Loucy (cell line): ENCODE measurements around the gene GIT2.

Experiments
- EZH2phosphoT487 ChIP-seq: fragments of 200-600 bp; IDR thresholded peaks from 2 replicates; pipeline ENCODE4 v1.6.1; 2018; ENCODE audit warnings: antibody characterized with exemption, mild to moderate bottlenecking, moderate library complexity, borderline replicate concordance
- TF ChIP-seq, protein P1 (sequence below): fragments of 200-600 bp; sonication (generic); conservative IDR thresholded peaks from 2 replicates; pipeline ENCODE4 v1.5.1; 2014; ENCODE audit warnings: mild to moderate bottlenecking, antibody characterized with exemption, low read length

DNA sequence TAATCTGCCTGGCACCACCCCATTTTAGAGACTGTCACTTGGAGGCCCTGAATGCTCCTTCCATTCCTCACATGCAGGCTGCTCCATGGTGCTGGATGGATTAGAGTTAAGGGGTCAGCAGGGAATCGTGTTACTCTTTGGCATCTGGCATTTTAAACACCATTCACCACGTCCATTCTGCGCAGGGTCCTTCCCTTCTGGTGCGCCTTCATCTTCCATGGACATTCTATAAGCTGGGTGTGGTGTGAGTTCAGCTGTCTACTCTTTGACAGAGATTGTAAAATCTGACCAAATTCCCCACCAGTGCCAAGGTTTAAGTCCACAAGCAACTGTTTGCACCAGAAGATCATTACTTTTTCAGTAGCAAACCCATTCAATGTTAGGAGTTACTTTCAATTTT, 47.8 kb downstream of the GIT2 start:
- TF ChIP-seq, protein P1, sequence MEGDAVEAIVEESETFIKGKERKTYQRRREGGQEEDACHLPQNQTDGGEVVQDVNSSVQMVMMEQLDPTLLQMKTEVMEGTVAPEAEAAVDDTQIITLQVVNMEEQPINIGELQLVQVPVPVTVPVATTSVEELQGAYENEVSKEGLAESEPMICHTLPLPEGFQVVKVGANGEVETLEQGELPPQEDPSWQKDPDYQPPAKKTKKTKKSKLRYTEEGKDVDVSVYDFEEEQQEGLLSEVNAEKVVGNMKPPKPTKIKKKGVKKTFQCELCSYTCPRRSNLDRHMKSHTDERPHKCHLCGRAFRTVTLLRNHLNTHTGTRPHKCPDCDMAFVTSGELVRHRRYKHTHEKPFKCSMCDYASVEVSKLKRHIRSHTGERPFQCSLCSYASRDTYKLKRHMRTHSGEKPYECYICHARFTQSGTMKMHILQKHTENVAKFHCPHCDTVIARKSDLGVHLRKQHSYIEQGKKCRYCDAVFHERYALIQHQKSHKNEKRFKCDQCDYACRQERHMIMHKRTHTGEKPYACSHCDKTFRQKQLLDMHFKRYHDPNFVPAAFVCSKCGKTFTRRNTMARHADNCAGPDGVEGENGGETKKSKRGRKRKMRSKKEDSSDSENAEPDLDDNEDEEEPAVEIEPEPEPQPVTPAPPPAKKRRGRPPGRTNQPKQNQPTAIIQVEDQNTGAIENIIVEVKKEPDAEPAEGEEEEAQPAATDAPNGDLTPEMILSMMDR: no peak
- TF ChIP-seq EZH2phosphoT487: no peak
